Measurements from ENCODE around the gene LYPD6B.

Gene LYPD6B

GRCh38 chr2:149134335-149134923, 95.9 kb downstream of the LYPD6B start:
- no peak for TF ChIP-seq CTCF (conservative IDR thresholded peaks at IDR 0.05)
- H3K27ac ChIP-seq: no peak overlapping the region

DNA sequence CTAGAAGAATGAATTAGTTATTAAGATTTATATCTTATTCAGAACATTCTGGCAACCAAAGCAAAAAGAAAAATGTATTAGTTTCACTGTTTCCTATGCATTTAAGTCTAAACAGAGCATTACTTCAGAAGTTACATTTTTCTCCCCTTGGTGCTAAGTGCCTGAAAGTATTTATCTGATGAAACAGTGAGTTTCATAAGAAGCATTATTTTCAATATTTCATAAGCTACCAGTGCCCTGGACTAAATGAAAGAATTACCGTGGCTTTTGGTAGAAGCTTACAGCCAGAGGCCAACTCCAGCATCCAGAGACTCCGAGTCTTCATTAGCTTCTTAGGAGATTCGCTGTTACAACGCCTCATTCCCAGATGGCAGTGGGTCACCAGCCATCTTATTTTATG, 97.6 kb downstream of the LYPD6B start:
- TF ChIP-seq CTCF (conservative IDR thresholded peaks at IDR 0.05): no peak
- H3K27ac ChIP-seq: no peak overlapping the region

GRCh38 chr2:149141046-149141445, 102.5 kb downstream of the LYPD6B start:
- no peak overlapping the region for H3K27ac ChIP-seq
- TF ChIP-seq CTCF (conservative IDR thresholded peaks at IDR 0.05): no peak

- no peak overlapping the region for H3K27ac ChIP-seq
- no peak for TF ChIP-seq CTCF (conservative IDR thresholded peaks at IDR 0.05)
Observed at GRCh38 chr2:149143734-149144133, 105.2 kb downstream of the LYPD6B start.

DNA sequence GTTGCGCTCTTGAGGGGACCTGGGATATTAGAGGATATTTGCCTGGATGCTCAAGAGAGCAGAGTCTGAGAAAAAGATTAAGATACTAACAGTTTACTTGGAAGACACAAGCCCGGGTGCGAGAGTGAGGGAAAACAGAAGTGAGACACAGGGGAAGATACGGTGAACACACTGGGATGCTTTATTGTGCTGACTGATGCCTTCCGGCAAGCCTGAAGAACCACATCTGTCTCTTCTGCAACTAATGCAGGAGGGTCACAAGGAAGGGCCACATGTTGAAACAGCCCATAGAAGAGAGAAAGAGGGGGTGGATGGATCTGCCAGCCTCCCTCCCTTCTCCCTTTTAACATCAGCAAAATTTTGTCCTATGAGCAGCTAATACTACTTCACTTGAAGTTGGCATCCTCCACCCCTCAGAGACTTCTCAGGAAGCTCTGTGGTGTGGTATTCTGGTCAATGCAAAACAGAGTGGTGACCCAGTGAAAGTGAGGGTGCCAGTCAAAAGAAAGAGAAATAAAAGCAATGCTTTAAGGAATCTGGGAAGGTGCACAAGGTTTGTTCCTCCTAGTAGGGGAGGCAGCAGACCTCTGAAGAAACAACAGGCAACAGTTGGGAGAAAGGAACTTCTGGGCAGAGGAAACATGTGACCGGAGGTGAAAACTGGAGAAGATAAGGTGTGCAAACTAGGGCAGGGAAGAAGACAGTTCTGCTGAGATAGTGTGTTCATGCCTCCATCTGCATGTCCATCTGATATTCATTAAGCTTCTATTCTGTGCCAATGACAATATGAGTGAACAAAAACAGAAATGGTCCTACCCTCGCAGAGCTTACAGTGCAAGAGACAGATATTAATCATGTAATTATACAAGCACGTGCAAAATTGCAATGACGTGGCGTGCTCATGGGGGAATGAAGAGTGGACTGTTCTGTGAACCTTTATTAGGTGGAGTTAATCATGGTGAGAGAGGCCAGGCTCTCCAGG, 107.1 kb downstream of the LYPD6B start:
- TF ChIP-seq CTCF (conservative IDR thresholded peaks at IDR 0.05): no peak
- H3K27ac ChIP-seq: no peak overlapping the region

DNA sequence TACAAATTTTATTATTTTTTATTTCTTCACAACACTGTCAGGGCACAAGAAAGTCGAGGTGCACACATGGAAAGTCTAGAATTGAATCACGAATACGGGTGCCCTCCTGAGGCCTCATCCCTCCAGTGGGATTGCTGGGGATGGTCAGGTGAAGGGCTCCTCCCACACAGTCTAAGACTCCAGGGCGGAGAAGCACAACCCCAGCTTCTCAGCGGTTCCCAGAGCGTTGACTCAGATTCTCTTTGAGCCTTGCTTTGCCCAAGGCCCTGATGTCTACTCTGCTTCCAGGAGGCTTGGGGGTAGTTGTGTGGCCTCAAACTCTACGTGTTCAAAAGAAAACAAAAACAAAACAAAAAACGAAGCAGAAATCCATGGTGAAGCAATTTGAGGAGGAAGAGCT, 108.4 kb downstream of the LYPD6B start:
- H3K27ac ChIP-seq: no peak overlapping the region
- no peak for TF ChIP-seq CTCF (conservative IDR thresholded peaks at IDR 0.05)

GRCh38 chr2:149148194-149149006, 109.9 kb downstream of the LYPD6B start:
- TF ChIP-seq CTCF (conservative IDR thresholded peaks at IDR 0.05): no peak
- no peak overlapping the region for H3K27ac ChIP-seq

Measured in VCaP (cell line).